ENCODE measurements around the gene ECEL1.
"Not testable (repeated sequence)": the region's sequence is repeated elsewhere in the genome, so short reads cannot be mapped to it uniquely, and the experiment has no call there.

ECEL1 gene, protein sequence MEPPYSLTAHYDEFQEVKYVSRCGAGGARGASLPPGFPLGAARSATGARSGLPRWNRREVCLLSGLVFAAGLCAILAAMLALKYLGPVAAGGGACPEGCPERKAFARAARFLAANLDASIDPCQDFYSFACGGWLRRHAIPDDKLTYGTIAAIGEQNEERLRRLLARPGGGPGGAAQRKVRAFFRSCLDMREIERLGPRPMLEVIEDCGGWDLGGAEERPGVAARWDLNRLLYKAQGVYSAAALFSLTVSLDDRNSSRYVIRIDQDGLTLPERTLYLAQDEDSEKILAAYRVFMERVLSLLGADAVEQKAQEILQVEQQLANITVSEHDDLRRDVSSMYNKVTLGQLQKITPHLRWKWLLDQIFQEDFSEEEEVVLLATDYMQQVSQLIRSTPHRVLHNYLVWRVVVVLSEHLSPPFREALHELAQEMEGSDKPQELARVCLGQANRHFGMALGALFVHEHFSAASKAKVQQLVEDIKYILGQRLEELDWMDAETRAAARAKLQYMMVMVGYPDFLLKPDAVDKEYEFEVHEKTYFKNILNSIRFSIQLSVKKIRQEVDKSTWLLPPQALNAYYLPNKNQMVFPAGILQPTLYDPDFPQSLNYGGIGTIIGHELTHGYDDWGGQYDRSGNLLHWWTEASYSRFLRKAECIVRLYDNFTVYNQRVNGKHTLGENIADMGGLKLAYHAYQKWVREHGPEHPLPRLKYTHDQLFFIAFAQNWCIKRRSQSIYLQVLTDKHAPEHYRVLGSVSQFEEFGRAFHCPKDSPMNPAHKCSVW

DNA sequence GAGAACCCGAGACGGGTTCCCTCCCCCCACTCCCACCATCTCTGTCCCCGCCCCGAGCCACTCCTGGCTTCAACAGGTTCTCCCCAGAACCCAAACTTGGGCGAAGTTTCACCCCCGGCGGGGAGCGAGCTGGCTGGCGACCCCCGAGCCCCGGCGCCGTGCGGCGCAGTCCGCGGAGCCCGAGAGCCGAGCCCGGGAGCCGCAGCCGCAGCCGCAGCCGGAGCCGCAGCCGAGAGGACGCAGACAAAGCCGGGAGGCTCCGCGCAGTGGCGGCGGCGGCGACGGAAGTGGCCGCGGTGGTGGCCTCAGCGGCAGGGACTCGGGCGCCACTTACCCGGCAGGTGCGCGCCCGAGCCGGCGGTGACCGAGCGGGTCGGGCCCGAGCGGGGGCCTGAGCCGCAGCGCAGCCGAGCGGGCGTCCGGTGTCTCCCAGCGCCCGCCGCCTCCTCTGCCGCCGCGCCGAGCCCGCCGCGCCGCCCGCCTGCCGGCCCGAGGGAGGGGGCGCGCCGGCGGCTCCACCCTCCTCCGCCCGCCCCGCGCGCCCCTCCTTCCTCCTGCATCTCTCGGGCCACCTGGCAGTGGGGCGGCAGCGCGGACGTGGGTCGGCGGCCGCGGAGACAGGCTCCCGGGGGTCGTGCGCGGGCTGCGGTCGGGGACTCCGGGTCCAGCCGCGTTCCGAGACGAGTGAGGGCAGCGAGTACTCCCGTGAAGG lies at the start of gene ECEL1:
TSS of gene ECEL1 (minus strand) at position 450 of the 712 bp plus-strand sequence. CDS start 1,181 bp downstream, outside the sequence.
- in situ Hi-C loops (cut with MboI; ENCODE audit: low sequenced_read_pairs), result no loop called here

DNA sequence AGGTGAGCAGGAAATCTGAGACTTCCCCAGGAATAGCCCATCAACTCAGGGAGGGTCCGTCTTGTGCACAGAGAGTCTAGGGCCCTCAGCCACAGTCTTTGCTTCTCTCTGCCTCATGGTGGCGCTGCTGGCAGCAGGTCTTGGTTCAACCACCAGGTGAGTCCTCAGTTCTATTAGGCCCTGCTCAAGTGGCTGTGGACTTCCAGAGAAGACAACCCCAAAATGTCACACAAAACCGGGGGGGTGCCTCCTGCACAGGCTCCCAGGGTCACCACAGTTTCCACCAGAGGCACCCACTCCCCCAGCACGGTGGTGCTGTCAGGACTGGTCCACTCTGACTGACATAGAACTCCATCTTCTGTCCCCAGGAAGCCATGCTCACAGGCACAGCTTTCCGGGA lies 49.4 kb upstream of the ECEL1 start:
- in situ Hi-C loops (cut with MboI; ENCODE audit: low sequenced_read_pairs), result no loop called here

DNA sequence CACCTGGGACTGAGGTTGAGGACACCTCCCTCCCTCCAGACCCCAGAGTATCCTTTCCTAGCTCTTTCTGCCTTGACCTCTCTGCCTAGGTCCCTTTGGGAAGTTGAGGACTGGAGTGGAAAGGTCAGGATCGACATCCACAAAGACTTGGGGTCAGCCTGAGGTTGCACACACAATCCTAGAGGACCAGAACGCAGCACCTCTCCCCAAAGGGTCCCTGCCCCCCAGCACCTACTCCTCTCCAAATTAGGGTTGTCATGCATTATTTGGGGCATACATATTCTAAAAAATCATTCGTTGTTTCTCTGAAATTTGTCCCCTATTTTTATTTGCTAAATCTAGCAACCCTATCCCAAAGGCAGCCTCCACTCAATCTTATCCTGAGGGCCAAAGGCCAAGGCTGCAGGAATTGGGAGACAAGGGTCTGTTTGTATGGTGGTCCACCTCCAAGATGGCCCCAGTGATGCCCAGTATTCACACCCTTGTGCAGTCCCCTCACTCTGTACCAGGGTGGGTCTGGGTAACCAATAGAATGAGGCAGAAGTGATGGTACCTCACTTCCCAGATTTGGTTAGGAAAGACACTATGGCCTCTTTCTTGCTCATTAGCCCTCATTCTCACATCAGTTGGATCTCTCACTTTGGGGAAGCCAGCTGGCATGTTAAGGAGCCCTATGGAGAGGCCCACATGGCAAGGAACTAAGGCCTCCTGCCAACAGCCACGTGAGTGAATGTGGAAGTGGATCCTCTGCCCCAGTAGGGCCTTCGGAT lies 48.3 kb upstream of the ECEL1 start:
- in situ Hi-C loops (cut with MboI; ENCODE audit: low sequenced_read_pairs), result no loop called here

DNA sequence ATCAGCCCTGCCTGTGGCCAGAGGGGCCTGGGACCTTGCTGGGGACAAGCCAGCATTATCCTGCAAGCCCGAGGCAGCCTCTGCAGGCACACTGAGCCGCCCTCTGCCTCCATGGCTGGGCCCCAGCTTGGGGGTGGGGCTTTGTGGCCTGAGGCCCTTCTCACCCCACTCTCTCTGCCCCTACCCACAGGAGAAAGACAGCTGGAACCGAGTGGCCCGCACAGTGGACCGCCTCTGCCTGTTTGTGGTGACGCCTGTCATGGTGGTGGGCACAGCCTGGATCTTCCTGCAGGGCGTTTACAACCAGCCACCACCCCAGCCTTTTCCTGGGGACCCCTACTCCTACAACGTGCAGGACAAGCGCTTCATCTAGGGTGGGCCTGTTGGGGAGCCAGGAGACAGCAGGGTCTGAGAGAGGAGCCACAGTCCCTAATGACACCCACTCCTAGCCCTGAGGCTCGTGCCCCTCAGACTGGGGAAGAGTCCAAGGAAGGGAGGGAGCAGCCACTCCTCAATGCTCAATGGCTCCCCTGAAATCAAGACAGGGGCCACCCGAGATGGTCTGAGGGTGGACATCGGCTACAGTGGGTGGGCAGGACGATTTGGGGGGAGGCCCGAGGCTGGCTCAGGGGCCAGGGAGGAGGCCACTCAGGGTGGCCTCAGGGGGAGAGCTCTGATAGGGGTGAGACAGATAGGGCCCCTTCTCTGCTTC lies 47.5 kb upstream of the ECEL1 start:
- in situ Hi-C loops (cut with MboI; ENCODE audit: low sequenced_read_pairs), result no loop called here

DNA sequence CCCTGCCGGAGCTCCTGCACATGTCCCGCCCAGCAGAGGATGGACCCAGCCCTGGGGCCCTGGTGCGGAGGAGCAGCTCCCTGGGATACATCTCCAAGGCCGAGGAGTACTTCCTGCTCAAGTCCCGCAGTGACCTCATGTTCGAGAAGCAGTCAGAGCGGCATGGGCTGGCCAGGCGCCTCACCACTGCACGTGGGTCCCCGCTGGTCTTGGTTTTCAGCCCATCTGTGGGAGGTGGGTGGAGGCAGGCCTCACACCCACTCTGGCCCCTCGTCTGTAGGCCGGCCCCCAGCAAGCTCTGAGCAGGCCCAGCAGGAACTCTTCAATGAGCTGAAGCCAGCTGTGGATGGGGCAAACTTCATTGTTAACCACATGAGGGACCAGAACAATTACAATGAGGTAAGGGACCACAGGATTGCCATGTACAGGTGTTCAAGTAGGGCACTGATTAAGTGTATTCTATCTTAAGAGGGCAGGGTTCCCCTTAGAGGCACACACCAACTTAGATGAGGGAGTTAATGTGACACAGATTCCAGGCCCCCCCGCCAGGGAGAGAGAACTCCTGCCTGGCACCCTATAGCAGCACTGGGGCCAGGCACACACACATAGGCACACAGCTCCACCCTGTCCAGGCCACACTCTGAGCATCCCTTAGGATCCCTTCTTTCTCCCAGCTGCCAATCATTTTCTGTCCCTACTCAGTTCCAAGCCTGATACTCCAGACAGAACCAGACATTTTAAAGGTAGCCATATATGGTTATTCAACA lies 46.5 kb upstream of the ECEL1 start:
- in situ Hi-C loops (cut with MboI; ENCODE audit: low sequenced_read_pairs), result no loop called here

DNA sequence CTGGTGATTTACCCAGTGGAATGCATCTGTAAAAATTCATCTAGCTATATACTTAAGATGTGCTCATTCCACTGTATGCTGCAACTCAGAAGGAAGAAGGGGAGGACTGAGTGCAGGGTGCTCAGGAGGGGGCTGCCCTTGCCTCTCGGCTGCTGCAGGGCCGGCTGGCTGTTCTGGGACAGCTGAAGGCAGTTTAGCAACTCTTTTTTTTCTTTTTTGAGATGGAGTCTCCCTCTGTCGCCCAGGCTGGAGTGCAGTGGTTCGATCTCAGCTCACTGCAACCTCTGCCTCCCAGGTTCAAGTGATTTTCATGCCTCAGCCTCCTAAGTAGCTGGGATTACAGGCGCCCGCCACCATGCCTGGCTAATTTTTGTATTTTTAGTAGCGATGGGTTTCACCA lies 45.2 kb upstream of the ECEL1 start:
- in situ Hi-C loops (cut with MboI; ENCODE audit: low sequenced_read_pairs), result not testable (repeated sequence)

DNA sequence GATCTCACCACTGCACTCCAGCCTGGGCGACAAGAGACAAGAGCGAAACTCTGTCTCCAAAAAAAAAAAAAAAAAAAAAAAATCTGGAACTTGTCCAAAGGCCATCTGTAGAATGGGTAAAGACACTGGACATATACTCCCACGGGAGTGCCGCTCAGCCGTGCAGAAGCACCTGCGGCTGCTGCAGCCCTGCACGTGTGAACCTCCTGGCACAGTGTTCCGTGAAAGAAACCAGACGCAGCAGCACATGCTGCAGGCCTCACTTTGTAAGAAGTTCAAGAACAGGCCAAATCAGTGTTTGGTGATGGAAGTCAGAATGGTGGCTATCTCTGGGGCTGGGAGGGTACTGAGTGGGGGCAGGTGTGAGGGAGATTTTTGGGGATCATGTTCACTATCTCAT lies 44.8 kb upstream of the ECEL1 start:
- in situ Hi-C loops (cut with MboI; ENCODE audit: low sequenced_read_pairs), result no loop called here

DNA sequence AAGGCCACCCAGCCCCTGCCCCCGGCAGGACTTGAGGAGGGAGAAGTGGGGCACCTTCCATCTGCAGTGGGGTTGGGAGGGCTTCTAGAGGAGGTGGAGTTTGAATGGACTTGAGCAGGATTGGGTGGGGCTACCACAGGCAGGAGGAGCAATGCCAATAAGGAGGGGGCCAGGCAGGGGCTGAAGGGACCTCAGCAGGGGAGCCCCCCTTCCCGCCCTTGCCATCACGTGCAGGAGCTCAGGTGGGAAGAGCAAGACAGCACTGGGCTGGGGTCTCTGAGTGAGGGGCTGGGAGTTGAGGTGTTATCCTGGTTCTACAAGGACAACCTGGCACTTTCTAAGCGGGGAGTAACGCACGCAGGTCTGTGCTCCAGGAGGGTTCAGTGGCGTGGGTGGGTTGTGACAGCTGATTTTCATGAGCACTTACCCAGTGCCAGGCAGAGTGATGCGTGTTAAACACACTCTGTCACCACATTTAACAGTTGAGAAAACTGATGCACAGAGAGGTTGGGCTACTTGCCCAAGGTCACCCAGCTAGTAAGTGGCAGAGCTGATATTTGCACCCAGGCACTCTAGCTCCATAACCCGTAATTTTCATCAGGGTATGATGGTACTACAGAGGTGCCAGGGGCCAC lies 43.1 kb upstream of the ECEL1 start:
- in situ Hi-C loops (cut with MboI; ENCODE audit: low sequenced_read_pairs), result no loop called here

DNA sequence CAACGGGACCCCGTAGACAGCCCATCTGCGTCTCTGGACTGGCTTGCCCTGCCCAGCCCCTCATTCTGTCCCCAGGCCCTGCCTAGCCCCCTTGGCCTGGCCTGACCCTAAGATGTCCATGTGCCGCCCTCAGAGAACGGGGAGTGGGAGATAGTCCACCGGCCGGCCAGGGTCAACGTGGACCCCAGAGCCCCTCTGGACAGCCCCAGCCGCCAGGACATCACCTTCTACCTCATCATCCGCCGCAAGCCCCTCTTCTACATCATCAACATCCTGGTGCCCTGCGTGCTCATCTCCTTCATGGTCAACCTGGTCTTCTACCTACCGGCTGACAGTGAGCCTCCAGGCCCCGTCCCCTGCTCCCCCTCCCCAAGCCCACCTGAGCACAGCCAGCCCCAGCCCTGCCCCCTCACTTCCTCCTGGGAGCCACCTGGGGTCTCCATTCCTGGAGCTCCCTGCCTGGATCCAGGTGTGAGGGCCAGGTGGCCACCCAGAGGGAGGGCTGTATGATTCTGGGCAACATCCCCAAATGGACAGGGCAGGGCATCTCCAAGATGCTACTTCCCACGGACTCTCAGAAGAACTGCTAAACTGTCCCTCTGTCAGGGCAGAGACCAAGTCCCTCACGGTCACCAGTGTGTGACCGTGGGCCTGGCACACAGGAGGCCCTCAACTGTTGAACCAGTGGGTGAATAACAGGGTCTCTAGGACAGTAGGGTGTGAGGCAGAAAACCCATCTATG lies 42.3 kb upstream of the ECEL1 start:
- in situ Hi-C loops (cut with MboI; ENCODE audit: low sequenced_read_pairs), result no loop called here

DNA sequence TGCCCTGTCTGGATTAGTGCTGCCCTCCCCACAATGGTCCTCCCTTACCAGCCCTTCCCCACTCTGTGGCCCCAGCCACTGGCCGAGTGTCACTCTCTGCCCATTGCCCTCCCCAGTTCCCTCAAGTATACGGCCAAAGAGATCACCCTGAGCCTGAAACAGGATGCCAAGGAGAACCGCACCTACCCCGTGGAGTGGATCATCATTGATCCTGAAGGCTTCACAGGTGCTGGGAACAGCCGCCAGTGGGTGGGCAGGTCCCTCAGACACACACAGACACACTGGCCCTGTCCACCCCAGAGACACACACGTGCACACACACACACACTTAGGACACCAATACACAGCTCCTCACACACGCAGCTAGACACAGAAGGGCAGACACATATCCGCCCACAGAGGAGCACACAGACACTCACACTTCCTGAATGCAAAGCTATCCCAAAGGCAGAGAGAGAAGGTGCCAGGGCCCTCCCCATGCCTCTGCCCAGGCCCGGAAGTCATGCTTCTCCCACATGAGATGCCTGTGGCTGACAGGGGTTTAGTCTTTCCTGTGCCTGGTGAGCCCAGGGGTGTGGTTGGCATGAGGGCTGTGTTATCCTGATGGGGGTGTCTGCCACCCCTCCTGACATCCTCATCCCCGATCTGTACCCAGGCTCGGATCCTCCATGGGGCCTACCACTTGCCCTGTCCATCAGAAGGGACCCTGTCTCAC lies 41.3 kb upstream of the ECEL1 start:
- in situ Hi-C loops (cut with MboI; ENCODE audit: low sequenced_read_pairs), result no loop called here

DNA sequence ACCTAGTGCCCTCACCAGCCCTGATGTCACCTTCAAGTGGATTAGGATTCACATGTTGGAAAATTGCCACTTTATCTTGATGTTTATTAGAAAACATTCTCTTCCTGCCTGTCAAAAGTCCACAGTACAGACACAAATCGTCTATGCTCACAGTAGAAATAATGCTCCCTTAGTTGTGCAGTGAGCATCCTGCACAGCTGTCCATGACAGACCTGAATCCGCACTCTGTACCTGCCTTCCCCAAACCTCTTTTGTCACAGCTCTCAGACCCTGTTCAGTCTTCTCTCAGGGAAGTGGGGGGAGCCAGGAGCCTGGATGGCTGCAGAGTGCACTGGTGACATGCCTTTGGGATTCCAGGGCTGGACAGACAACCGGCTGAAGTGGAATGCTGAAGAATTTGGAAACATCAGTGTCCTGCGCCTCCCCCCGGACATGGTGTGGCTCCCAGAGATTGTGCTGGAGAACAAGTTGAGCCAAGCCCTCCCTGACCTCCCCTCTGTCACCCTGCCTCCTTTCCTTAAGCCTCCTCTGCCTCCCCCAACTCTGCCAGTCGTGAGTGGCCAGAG lies 40.4 kb upstream of the ECEL1 start:
- in situ Hi-C loops (cut with MboI; ENCODE audit: low sequenced_read_pairs), result no loop called here

DNA sequence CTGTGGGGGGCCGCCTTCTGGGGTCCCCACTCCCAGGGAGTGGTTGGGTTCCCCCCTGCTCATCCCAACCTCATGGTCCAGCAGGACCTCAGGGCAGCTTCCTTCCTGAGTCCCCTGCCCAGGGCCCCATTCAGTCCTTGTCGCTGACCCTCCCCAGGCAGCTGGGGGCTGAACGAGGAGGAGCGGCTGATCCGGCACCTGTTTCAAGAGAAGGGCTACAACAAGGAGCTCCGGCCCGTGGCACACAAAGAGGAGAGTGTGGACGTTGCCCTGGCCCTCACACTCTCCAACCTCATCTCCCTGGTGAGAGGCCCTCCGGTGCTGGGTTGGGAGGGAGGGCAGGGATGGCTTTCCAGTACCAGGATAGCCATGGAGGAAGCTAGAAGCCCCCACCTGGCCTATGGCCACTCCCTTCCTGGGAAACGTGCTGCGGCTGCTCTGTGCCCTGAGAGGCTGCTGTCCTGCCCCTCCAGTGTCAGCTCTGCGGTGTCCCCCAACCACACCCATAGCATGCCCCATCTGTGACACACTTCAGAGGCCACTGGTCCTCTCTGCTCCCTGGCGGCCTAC lies 38.8 kb upstream of the ECEL1 start:
- in situ Hi-C loops (cut with MboI; ENCODE audit: low sequenced_read_pairs), result no loop called here

DNA sequence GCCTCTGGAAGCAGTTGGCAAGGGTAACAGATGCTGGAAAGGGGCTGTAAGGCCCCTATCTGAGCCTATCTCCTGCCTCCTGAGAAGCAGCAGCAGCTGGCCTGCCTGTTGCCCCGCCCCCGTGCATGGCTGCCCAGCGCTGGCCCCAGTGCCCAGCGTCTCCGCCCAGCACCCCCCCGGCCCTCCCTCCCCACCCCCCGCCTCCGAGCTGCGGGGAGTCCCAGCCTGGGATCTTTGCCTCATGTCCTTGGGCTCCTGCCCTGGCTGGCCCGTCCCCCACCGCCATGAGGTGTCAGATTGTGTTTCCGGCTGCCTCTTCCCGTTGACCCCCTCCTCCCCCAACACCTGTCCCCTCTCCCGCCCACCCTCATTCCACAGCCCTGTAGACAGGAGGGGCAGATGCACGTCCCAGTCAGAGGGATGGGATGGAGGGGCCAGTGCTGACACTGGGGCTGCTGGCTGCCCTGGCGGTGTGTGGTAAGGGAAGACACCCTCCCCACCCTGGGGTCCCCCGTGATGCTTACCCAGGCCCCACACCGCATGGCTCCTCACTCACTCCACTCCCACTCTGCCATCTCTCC lies 38.2 kb upstream of the ECEL1 start, which contains the start of gene CHRND:
TSS of gene CHRND (plus strand) at position 370 of the 581 bp plus-strand sequence. CDS start at position 426, 56 bp downstream.
- in situ Hi-C loops (cut with MboI; ENCODE audit: low sequenced_read_pairs), result no loop called here

DNA sequence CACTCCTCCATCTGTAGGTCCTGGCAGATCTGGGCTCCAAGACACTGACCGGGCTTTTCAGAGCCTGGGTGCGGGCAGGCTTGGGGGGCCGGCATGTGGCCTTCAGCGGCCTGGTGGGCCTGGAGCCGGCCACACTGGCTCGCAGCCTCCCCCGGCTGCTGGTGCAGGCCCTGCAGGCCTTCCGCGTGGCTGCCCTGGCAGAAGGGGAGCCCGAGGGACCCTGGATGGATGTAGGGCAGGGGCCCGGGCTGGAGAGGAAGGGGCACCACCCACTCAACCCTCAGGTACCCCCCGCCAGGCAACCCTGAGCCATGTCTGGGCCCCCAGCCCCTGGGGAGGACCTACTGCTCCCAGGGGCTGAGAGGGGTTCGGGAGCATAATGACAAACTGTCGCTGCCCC lies 37.6 kb upstream of the ECEL1 start:
- in situ Hi-C loops (cut with MboI; ENCODE audit: low sequenced_read_pairs), result no loop called here

DNA sequence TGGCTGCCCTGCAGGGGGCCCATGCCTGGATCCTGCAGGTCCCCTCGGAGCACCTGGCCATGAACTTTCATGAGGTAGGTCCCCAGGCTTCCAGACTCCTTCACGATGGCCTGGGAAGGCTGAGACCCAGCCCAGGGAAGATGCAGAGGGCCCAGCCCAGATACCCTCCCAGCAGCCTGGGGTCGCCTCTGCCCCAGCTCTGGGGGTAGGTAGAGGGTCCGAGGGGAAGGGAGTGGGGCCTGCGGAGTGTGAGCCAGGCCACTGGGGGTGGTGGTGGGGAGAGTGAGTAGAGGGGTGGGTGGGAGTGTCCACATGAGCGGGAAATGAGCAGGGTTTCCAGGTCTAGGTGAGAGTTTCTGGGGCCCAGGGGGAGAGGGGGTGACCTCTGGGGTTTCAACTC lies 37.1 kb upstream of the ECEL1 start:
- in situ Hi-C loops (cut with MboI; ENCODE audit: low sequenced_read_pairs), result no loop called here

Measured in HL-60/S4 treated with phorbol 12-myristate 13-acetate at 8.2 ng/mL for 4 days and 3 days (cell line).